Muscle of leg (tissue), 11 donors: ENCODE measurements around the gene SLAIN2. TPM values are rescaled to one million over a fixed set of nuclear protein-coding genes. Genes with fewer than 3 reads are reported as not detected.
"Not testable (repeated sequence)": the region's sequence is repeated elsewhere in the genome, so short reads cannot be mapped to it uniquely, and the experiment has no call there.

Experiments
- DNase-seq: peaks from one replicate; pipeline ENCODE4 v3.0.0; 2013
- H3K27ac ChIP-seq: one replicate; pipeline ENCODE4 v1.5.1; 2013; ENCODE audit warnings: mild to moderate bottlenecking, low read length, control low read depth
- H3K27me3 ChIP-seq: one replicate; pipeline ENCODE4 v1.6.1; 2013; ENCODE audit warnings: low read length; ENCODE audit not compliant: control insufficient read depth, insufficient read depth
- H3K36me3 ChIP-seq: one replicate; pipeline ENCODE4 v1.6.1; 2013; ENCODE audit warnings: low read length; ENCODE audit not compliant: control insufficient read depth, insufficient read depth
- H3K4me1 ChIP-seq: one replicate; pipeline ENCODE4 v1.6.1; 2013; ENCODE audit warnings: low read length; ENCODE audit not compliant: control insufficient read depth, insufficient read depth
- H3K4me3 ChIP-seq: one replicate; pipeline ENCODE4 v1.5.1; 2013; ENCODE audit warnings: low read length, control low read depth
- H3K9me3 ChIP-seq: replicated peaks from 2 replicates; pipeline ENCODE4 v1.6.1; 2013; ENCODE audit warnings: low read depth, low read length; ENCODE audit not compliant: control insufficient read depth
- WGBS: methylation state at CpG from one replicate; pipeline ENCODE4 v1.1.5; 2013; ENCODE audit warnings: missing lambda C conversion rate; ENCODE audit not compliant: insufficient coverage; 5-methylcytosine and 5-hydroxymethylcytosine counted together
- polyA plus RNA-seq, 8 donors: library from polyadenylated mRNA; unstranded; fragments of 120-200 nt; gene quantifications; one replicate each; pipeline versions ENCODE4 v1.2.1 to v1.2.3, GENCODE V29; 2013; ENCODE audit warnings: inconsistent platforms in 1 of 8, low replicate concordance in 1 of 8; ENCODE audit not compliant: insufficient read length in 8 of 8, insufficient read depth in 1 of 8
- total RNA-seq: library from RNA; stranded (reverse); fragments of 120-200 nt; gene quantifications from one replicate; pipeline ENCODE4 v1.2.4, GENCODE V29; 2013

SLAIN2 gene
- total and polyA plus RNA-seq, 9 donors, result 24.1 to 58.6 (median 47.9) TPM

DNA sequence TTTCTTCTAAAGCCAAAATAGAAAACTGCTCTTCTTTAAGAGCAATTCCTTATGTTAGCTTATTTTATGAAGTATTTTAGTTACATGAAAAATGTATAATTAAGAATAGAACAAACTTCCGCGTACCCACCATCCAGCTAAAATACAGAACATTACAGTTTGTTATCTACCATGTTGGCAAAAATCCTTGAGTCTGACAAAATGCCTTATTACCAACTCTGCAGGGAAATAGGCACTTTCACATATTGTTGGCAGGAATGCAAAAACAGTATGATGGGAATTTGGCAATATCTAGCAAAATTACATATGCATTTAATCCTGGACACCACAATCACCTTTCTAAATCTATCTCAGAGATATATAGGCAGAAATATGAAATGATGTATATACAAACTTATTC lies 32.4 kb upstream of the SLAIN2 start:
- WGBS, result no CpG with 5 or more reads among the region's 2 CpGs
- Histone ChIP-seq H3K27ac (no peak overlapping the region), H3K27me3 (no peaks in the 10 kb centered on the region), H3K9me3 (no peaks in the 10 kb centered on the region), H3K4me1 (no peaks in the 10 kb centered on the region), H3K4me3 (no peak overlapping the region), H3K36me3 (no peaks in the 10 kb centered on the region)
- no peak for DNase-seq

DNA sequence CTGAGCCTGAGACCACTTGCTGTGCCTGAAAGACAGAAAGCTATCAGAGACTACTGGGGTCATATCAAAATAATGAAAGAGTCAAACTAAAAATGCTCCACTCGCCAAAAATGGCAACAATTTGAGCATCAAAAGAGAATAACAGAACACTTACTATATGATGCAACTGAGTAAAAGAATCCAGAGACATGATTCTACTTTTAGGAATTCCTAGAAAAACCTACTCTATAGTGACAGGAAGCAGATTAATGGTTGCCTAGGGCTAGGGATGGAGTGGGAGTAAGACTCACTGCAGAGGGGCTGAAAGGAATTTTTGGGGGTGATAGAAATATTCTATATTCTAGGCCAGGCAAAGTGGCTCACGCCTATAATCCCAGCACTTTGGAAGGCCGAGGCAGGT lies 29.4 kb upstream of the SLAIN2 start:
- Histone ChIP-seq H3K27ac (no peak overlapping the region), H3K4me3 (no peak overlapping the region), H3K9me3 (no peaks in the 10 kb centered on the region), H3K36me3 (no peaks in the 10 kb centered on the region), H3K4me1 (no peaks in the 10 kb centered on the region), H3K27me3 (no peaks in the 10 kb centered on the region)
- no peak for DNase-seq
- 100% methylated on average over 2 of the region's 3 CpGs for WGBS

DNA sequence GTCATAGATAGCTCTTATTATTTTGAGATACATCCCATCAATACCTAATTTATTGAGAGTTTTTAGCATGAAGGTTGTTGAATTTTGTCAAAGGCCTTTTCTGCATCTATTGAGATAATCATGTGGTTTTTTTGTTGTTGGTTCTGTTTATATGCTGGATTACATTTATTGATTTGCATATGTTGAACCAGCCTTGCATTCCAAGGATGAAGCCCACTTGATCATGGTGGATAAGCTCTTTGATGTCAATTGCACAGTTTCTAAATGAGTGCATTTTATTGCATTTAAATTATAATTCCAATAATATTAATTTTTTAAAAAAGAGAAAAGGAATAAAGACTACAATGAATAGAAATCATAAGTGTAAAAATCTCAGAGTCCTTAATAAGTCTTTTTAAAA lies 26.6 kb upstream of the SLAIN2 start:
- not testable (repeated sequence) for H3K27ac ChIP-seq, H3K27me3 ChIP-seq

DNA sequence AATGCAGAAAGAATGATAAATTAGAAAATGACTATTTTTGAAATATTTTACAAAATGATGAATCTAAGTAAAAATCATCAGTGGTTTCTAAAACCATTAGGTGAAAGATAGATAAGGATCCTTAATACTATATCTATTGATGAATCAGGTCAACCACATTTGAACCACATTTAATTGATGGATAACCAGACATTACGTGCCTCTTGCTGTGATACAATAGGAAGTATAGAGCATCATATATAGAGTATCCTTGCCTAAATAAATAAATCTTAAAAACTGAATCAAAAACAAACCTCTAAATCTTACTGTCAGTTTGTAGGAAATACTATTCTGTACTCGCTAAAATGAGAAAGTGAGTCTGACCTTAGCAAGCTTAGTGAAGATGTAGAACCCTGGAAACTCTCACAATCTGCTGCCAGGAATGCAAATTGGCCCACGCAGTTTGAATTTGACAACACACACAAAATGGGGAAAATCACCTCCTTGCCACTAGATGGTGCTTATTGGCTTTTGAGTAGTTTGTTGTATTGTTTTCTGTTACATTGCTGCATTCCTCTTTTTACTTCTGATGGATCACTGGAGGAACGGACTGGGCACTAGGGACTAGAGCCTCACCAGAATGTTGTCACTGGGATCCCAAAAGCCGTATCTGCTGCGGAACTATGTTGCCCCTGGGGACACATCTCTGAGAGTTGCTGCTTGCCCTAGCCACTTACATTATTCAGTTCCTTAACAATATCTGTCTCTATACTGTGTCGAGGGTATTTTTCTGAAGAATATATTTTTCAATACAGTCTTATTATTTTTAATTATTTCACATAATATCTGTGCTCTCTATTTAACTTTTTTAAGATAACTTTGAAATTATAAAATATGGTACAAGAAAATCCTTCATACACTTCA lies 25.4 kb upstream of the SLAIN2 start:
- no peaks in the 10 kb centered on the region for H3K27me3 ChIP-seq
- H3K36me3 ChIP-seq, result no peaks in the 10 kb centered on the region
- no peak overlapping the region for H3K27ac ChIP-seq
- H3K9me3 ChIP-seq, result no peaks in the 10 kb centered on the region
- no peaks in the 10 kb centered on the region for H3K4me1 ChIP-seq
- DNase-seq, result peak; percentile 72
- 33% methylated on average over 1 of the region's 7 CpGs for WGBS
- no peak overlapping the region for H3K4me3 ChIP-seq

More for the DNA sequence above, 26.6 kb upstream of the SLAIN2 start:
- H3K36me3 ChIP-seq, H3K4me3 ChIP-seq, H3K4me1 ChIP-seq, H3K9me3 ChIP-seq, DNase-seq: not testable (repeated sequence)

DNA sequence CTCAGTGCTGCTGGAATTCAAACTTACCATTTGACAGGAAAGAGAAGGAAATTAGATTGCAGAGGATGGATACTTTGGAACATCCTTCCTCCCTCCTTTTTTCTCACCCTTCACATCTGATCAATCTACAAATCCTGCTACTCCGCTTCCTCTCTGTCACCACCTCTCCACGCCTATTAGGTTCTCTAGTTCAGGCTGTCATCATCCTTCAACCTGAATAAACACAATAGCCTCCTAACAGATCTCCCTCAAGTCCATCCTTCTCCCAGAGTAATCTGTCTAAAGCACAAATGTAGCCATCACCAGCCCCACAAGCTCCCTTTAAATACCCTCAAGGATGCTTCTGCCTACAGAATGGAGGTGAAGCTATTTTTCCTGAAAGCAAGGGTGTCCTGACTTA lies 20.0 kb upstream of the SLAIN2 start:
- no peaks in the 10 kb centered on the region for H3K36me3 ChIP-seq
- no peaks in the 10 kb centered on the region for H3K9me3 ChIP-seq
- WGBS, result 81% methylated on average over 2 of the region's 2 CpGs
- no peak overlapping the region for H3K27ac ChIP-seq
- no peaks in the 10 kb centered on the region for H3K4me1 ChIP-seq
- no peaks in the 10 kb centered on the region for H3K27me3 ChIP-seq
- H3K4me3 ChIP-seq, result no peak overlapping the region
- DNase-seq, result no peak

DNA sequence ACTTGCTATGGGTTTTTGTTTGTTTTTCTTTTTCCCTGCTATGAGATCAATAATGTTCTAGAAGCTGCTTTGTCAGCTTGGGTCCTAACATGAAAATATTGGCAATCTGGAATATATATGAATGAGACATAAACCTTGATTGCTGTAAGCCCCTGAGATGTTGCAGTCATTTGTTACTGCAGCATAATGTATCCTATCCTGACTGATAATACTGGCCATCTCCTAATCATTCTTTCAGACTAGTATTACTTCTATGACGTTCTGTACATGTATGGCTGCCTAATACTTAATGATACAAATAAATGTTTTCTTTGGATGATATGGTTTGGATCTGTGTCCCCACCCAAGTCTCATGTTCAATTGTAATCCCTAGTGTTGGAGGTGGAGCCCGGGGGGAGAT lies 19.3 kb upstream of the SLAIN2 start:
- Histone ChIP-seq H3K4me1 (no peaks in the 10 kb centered on the region), H3K27me3 (no peaks in the 10 kb centered on the region), H3K4me3 (no peak overlapping the region), H3K27ac (no peak overlapping the region), H3K9me3 (no peaks in the 10 kb centered on the region), H3K36me3 (no peaks in the 10 kb centered on the region)
- no peak for DNase-seq
- no CpG with 5 or more reads among the region's 2 CpGs for WGBS

DNA sequence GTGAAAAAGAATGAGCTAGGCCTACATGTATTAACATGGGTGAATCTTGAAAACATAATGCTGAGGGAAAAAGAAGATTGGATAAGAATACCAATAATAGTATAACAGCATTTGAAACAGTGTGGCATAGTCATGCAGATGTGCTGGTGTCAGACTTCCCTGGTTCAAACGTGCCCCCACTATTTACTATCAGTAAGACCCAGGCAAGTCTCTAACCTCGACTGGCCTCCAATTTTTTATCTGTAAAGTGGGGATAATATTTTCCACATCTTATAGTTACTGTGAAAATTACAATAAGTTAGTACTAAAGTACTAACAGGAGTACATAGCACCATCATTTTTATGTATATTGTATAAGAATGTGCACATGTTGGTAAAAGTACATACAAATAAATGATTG lies 17.0 kb upstream of the SLAIN2 start:
- DNase-seq, result no peak
- WGBS, result no CpG with 5 or more reads among the region's 2 CpGs

DNA sequence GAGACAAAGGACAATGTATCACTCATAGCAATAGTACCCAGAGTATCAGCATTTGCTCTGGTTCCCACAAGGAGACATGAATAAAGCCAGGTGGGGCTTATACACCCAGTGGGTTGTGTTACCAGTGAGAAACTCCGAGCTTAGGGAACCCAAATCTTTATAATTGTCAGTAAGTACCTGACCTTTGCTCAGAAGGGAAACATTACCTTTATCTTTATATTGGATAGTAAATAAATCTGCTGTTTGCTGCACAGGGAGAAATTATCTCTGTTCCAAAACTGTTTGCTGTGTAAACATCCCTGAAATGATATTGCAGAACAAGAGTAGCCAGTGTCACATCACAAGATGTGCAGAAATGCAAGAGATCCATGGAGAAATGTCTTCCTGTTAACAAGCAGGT lies 12.1 kb upstream of the SLAIN2 start:
- Histone ChIP-seq H3K9me3 (no peaks in the 10 kb centered on the region), H3K36me3 (no peaks in the 10 kb centered on the region), H3K4me1 (no peaks in the 10 kb centered on the region), H3K4me3 (no peak overlapping the region), H3K27ac (no peak overlapping the region), H3K27me3 (no peaks in the 10 kb centered on the region)
- WGBS, result no CpG with 5 or more reads among the region's 1 CpG
- DNase-seq, result no peak

More for the DNA sequence above, 17.0 kb upstream of the SLAIN2 start:
- H3K4me1 ChIP-seq, result no peaks in the 10 kb centered on the region
- no peaks in the 10 kb centered on the region for H3K36me3 ChIP-seq
- H3K27ac ChIP-seq, result no peak overlapping the region
- H3K4me3 ChIP-seq, result no peak overlapping the region
- no peaks in the 10 kb centered on the region for H3K27me3 ChIP-seq
- no peaks in the 10 kb centered on the region for H3K9me3 ChIP-seq

DNA sequence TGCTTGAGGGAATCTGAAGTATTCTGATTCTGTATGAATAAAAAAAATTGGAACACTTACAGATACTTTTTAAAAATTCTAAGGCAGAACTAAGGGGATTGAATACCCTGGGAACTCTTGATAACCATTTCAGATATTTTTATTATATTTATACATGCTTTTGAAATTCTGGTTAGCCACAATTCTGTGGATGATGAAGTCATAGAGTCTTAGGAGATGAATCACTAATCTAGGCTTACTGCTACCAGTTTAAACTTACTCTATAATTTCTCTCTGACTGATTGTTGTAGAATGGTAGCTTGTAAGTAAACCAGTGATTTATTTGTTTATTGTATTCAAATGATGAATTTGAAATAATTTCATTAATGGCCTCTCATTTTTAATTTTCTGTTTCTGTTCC lies 11.4 kb upstream of the SLAIN2 start:
- Histone ChIP-seq H3K9me3 (no peaks in the 10 kb centered on the region), H3K27ac (no peak overlapping the region), H3K36me3 (no peaks in the 10 kb centered on the region), H3K27me3 (no peaks in the 10 kb centered on the region), H3K4me1 (peaks cover 5% of the 10 kb centered on the region), H3K4me3 (no peak overlapping the region)
- DNase-seq, result peak; percentile 13

DNA sequence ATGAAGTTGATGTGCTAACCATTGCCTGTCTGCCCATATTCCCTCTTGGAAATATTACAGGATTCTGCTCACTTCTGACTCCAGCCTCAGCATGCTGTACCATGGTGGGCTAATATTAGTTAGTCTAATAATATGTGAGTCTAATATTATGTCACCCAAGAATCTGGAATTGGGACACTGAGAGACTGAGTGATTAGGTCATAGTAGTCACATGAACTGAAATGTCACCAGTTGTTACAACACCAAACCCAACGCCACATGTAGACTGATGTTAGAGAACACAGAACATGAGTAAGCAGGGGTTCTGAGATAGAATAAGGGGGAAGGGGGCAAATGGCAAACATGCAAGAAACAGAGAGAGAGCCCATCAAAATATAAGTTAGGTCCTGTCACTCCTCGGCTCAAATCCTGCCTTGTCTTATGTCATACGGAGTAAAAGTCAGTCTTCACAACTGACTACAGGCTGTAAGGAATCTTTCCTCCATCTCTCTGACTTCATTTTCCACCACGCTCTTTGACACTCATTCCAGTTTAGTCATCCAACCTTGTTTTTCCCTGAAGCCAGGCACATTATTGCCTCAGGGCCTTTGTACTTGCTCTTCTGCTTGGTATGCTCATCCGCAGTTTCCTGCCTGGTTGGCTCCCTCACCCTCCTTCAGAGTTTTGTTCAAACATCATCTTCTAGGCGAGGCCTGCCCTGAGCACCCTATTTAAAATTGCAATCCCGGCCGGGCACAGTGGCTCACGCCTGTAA lies 9.6 kb upstream of the SLAIN2 start:
- Histone ChIP-seq H3K4me1 (peaks cover 13% of the 10 kb centered on the region), H3K27me3 (no peaks in the 10 kb centered on the region), H3K27ac (no peak overlapping the region), H3K4me3 (no peak overlapping the region), H3K36me3 (no peaks in the 10 kb centered on the region), H3K9me3 (no peaks in the 10 kb centered on the region)
- 97% methylated on average over 5 of the region's 9 CpGs for WGBS
- peak; percentile 23 for DNase-seq
